Cardiac fibroblast (primary cell): ENCODE results near the gene DIAPH1.
A peak's percentile ranks its signal among the peaks of the same experiment; 100 is the strongest.

ENCODE experiments used
- DNase-seq, 2 donors: peaks; one replicate each; pipeline versions ENCODE4 v3.0.0 to v3.0.0-alpha.2; 2010; ENCODE audit warnings: low read depth in 2 of 2
- H3K4me3 ChIP-seq, 2 donors: replicated peaks in 1 of 2; 1 replicate in 1 of 2; 2 replicates in 1 of 2; pipeline ENCODE4 v1.5.1; 2011; ENCODE audit warnings: low read depth in 2 of 2, low read length in 2 of 2, mild to moderate bottlenecking in 2 of 2, moderate library complexity in 1 of 2
- TF ChIP-seq, protein P1 (sequence below): IDR thresholded peaks from one replicate; pipeline ENCODE4 v1.5.1; 2011; ENCODE audit warnings: low read depth, mild to moderate bottlenecking, low read length, inconsistent platforms

DIAPH1 gene

GRCh38 chr5:141618804-141619554, at the start of gene DIAPH1:
Gene DIAPH1 (minus strand): TSS chr5:141619000. CDS start chr5:141618914, 86 bp downstream.
- TF ChIP-seq, protein P1, sequence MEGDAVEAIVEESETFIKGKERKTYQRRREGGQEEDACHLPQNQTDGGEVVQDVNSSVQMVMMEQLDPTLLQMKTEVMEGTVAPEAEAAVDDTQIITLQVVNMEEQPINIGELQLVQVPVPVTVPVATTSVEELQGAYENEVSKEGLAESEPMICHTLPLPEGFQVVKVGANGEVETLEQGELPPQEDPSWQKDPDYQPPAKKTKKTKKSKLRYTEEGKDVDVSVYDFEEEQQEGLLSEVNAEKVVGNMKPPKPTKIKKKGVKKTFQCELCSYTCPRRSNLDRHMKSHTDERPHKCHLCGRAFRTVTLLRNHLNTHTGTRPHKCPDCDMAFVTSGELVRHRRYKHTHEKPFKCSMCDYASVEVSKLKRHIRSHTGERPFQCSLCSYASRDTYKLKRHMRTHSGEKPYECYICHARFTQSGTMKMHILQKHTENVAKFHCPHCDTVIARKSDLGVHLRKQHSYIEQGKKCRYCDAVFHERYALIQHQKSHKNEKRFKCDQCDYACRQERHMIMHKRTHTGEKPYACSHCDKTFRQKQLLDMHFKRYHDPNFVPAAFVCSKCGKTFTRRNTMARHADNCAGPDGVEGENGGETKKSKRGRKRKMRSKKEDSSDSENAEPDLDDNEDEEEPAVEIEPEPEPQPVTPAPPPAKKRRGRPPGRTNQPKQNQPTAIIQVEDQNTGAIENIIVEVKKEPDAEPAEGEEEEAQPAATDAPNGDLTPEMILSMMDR: peak; percentile 82
- DNase-seq: peak; percentile 96 to 99
- H3K4me3 ChIP-seq: peak within 1 kb of the TSS; percentile 79 to 86

- DNase-seq: no peak
- H3K4me3 ChIP-seq: no peak overlapping the region
- TF ChIP-seq, protein P1: no peak
These were observed 47.5 kb upstream of the DIAPH1 start for GRCh38 chr5:141665995-141666940.

DNA sequence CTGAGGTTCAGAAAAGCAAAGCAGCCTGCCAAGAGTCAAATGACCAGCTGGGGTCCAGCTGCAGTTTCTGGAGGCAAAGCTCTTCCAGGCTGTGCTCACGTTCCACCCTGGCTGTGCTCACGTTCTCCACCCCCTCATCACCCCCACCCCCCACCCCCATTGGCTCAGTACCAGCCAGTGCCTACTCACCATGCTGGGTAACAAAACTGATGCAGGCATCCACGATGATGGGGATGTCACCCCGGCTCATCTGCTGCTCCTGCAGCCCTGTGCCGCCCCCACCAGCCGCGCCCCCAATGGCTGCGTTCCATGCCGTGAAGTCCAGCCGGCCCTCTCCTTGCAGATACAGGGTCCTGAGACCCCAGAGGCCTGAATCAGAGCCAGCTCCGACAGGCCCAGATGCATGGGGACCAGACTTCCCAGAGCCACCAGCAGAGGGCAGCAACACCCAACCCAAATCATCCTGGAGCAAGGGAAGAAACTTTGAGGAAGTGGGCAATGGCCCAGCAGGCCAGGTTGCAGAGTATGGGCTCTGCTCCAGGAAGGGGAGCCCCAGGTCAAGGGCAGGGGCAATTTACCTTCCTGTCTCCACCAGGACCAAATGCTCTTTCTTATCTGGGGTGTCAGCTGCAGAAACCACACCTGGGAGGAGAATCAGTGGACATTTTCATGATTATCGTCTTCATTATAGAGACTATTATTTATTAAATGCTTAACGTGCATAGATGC, 46.1 kb upstream of the DIAPH1 start:
- TF ChIP-seq, protein P1: peak; percentile 95
- peak; percentile 74 to 76 for DNase-seq
- no peak overlapping the region for H3K4me3 ChIP-seq

DNA sequence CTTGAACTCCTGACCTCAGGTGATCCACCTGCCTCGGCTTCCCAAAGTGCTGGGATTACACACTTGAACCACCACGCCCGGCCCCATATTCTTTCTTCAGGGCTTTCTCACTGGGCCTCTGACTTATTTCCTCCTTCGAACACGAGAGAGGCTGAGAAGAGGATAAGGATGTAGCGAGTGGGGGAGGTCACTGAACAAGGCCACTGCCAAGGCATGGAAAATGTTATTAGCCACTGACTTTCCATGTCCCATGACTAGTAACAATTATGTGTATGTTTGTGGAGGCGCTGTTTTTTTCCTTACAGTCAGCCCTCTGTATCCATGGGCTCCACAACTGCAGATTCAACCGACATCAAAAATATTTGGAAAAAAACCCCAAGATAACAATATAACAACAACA, 44.7 kb upstream of the DIAPH1 start:
- TF ChIP-seq, protein P1: no peak
- H3K4me3 ChIP-seq: no peak overlapping the region
- no peak for DNase-seq

DNA sequence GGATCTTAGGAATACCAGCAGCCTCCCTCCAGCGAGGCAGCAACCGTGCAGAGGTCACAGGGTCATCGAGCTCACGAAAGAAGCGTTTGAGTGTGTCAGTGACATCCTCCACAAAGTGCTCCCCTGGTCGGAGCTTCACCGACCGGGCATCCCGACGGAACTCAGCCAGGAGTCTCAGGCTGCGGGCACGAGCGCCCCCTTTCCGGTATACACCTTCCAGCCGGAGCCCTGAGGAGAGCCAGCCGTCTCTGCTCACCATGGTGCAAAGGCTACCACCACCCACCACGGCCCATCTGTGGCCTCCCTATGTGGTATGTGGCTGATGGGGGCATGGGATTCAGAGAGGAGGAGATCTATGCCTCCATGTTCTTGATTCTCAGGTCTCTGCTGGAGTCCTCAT, 43.2 kb upstream of the DIAPH1 start:
- TF ChIP-seq, protein P1: no peak

GRCh38 chr5:141657937-141658545, 39.2 kb upstream of the DIAPH1 start:
- H3K4me3 ChIP-seq: no peak overlapping the region
- TF ChIP-seq, protein P1: no peak
- DNase-seq: peak; percentile 62 to 98

More for the DNA sequence above, 43.2 kb upstream of the DIAPH1 start:
- H3K4me3 ChIP-seq: no peak overlapping the region
- no peak for DNase-seq
